ENCODE measurements around the gene ROS1.

Gene ROS1

DNA sequence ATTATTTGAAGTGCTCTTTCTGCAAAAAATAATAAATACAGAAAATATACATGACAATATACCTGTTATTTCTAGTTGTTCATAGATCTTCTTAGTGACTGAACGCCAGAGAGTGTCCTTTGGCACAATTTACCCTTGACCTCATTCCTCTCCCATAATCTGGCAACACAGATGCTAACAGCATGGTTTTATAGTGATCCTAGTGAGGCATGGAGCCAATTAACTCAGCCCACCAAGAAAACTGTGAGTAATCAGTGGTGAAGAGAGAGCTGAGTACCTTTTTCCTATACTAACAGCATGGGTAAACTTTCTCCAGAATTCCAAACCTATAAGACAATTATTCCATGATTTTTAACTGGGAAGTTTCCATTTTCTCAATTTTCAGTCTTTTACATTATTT is 99.3 kb downstream of the ROS1 start:
- H3K4me3 ChIP-seq (ENCODE audit: low read depth, low read length), result no peak overlapping the region
- no peak for DNase-seq (ENCODE audit: low read depth)
- TF ChIP-seq, protein P1, sequence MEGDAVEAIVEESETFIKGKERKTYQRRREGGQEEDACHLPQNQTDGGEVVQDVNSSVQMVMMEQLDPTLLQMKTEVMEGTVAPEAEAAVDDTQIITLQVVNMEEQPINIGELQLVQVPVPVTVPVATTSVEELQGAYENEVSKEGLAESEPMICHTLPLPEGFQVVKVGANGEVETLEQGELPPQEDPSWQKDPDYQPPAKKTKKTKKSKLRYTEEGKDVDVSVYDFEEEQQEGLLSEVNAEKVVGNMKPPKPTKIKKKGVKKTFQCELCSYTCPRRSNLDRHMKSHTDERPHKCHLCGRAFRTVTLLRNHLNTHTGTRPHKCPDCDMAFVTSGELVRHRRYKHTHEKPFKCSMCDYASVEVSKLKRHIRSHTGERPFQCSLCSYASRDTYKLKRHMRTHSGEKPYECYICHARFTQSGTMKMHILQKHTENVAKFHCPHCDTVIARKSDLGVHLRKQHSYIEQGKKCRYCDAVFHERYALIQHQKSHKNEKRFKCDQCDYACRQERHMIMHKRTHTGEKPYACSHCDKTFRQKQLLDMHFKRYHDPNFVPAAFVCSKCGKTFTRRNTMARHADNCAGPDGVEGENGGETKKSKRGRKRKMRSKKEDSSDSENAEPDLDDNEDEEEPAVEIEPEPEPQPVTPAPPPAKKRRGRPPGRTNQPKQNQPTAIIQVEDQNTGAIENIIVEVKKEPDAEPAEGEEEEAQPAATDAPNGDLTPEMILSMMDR (conservative IDR thresholded peaks at IDR 0.05; ENCODE audit: low read depth, low read length), result no peak

DNA sequence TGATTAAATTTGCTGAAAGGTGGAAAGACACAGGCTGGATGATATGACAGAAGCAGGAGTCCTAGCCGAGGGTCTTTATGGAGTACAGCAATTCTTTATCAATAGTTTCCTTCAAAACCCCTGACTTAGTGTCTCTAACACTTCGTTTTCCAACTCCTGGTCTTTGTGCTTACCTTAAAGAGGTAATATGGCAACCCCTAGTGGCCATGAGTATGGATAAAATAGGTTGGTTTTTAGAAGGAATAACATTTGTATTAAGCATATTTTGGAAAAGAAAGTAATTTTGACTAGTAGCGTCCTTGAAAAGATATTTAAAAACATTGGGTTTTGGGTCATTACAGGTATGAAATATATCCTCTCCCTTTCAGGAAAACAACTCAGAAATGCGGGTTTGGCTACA is 108.5 kb downstream of the ROS1 start:
- DNase-seq (ENCODE audit: low read depth), result peak; percentile 40
- H3K4me3 ChIP-seq (ENCODE audit: low read depth, low read length), result no peak overlapping the region
- TF ChIP-seq, protein P1 (conservative IDR thresholded peaks at IDR 0.05; ENCODE audit: low read depth, low read length), result peak; percentile 58

DNA sequence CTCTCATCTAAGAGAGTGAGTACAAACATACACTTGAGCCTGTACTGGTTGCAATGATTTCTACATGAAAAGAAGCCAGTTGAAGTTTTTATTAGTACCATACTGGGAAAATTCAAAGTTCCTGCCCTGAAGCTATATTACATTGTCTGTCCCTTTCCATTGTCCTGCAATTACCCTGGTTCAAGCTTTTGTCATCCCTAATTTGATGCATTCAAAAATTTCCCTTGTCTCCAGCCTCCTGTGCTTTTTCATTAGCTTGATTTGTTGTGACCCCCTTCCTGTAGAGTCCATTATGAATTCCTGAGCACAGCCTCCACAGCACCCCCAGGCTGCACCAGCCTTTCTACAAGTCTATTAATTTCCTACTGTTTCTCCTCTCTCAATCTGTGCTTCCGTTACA is 114.0 kb downstream of the ROS1 start:
- TF ChIP-seq, protein P1 (conservative IDR thresholded peaks at IDR 0.05; ENCODE audit: low read depth, low read length), result no peak
- no peak for DNase-seq (ENCODE audit: low read depth)
- H3K4me3 ChIP-seq (ENCODE audit: low read depth, low read length), result no peak overlapping the region

DNA sequence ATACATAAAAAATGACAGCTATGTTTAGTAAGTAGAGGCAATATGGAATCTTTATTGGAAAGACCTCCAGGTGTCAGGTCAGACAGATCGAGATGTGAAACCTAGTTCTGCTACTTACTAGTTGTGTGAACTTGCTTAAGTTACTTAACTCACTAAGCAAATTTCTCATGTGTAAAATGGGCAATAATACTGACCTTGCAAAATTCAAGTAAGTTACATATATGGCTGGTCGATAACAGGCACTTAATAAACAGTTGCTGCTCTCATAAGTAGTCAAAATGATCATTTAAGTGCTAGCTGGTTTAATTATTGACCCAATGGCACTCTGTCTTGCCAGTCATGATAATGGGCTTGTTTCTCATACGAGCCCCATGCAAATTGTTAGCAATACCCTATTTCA is 114.4 kb downstream of the ROS1 start:
- DNase-seq (ENCODE audit: low read depth), result no peak
- TF ChIP-seq, protein P1 (conservative IDR thresholded peaks at IDR 0.05; ENCODE audit: low read depth, low read length), result no peak
- H3K4me3 ChIP-seq (ENCODE audit: low read depth, low read length), result no peak overlapping the region

DNA sequence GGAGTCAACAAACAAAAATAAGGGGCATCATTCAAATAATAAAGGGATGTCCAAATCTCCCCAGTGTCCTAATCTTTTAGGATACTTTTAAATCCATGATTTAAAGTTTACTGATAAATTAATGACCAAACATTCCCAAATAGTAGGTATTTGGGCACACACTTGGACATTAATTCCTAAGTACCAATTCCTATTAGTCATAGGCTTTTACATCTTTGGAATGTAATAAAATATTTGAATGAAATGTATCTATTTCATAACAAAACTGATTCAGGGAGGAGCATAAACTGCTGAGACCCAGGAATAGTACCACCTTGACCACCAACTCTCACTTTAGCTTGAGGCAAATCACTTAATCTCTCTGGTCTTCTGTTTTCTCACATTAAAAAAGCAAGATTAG is 116.1 kb downstream of the ROS1 start:
- TF ChIP-seq, protein P1 (conservative IDR thresholded peaks at IDR 0.05; ENCODE audit: low read depth, low read length), result no peak
- DNase-seq (ENCODE audit: low read depth), result no peak
- no peak overlapping the region for H3K4me3 ChIP-seq (ENCODE audit: low read depth, low read length)

DNA sequence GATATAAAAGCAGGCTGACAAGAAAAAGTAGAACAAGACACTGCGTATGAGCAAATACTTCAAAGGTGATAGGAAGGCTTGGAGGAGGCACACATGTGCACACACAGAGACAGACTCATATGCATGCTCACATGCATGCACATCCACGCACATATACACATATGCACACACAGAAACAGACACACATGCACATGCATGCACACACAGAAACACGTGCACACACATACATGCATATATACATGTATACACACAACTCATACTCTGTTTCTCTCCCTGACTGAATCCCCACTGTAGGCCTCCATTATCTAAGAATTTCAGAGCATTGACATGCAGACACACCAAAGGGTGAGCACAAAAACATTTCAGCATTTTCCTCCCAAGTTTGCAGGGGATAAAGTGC is 116.7 kb downstream of the ROS1 start:
- H3K4me3 ChIP-seq (ENCODE audit: low read depth, low read length), result no peak overlapping the region
- no peak for DNase-seq (ENCODE audit: low read depth)
- TF ChIP-seq, protein P1 (conservative IDR thresholded peaks at IDR 0.05; ENCODE audit: low read depth, low read length), result no peak

DNA sequence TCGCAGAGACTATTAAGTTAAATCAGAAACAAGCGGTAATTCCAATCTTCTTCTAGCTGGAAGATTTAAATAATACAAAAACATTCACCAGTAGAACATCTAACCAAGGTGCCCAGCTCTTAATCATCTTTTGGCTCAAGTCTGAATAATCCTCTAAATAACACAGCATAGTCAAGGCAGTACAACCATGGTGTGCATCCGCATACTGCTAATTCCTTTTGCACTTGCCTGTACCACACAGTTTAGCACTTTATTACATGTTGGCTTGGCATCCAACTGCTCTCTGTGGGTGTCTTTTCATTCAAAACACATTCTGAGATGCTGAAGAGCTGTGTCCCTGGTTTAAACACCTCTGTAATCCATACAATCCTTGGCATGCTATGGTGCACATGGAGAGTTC is 118.1 kb downstream of the ROS1 start:
- TF ChIP-seq, protein P1 (conservative IDR thresholded peaks at IDR 0.05; ENCODE audit: low read depth, low read length), result no peak
- no peak for DNase-seq (ENCODE audit: low read depth)
- no peak overlapping the region for H3K4me3 ChIP-seq (ENCODE audit: low read depth, low read length)

Data from choroid plexus epithelial cell (primary cell).